ENCODE data around the gene URI1.
"Not testable (repeated sequence)": the region's sequence is repeated elsewhere in the genome, so short reads cannot be mapped to it uniquely, and the experiment has no call there.

URI1 gene

GRCh38 chr19:29942404-29943261 lies 594 bp downstream of the URI1 start:
- no peak for TF ChIP-seq CTCF (conservative IDR thresholded peaks at IDR 0.05; ENCODE audit: low read depth, low read length)
- H3K4me3 ChIP-seq (ENCODE audit: low read length): peak overlapping the region; percentile 87
- no peak for DNase-seq (ENCODE audit: low read depth)

GRCh38 chr19:29943615-29944014 lies 1.6 kb downstream of the URI1 start:
- peak overlapping the region; percentile 87 for H3K4me3 ChIP-seq (ENCODE audit: low read length)
- no peak for DNase-seq (ENCODE audit: low read depth)
- no peak for TF ChIP-seq CTCF (conservative IDR thresholded peaks at IDR 0.05; ENCODE audit: low read depth, low read length)

GRCh38 chr19:29944390-29945012 lies 2.5 kb downstream of the URI1 start:
- TF ChIP-seq CTCF (conservative IDR thresholded peaks at IDR 0.05; ENCODE audit: low read depth, low read length): no peak
- no peak for DNase-seq (ENCODE audit: low read depth)
- H3K4me3 ChIP-seq (ENCODE audit: low read length): no peak overlapping the region

- H3K4me3 ChIP-seq (ENCODE audit: low read length): no peak overlapping the region
- TF ChIP-seq CTCF (conservative IDR thresholded peaks at IDR 0.05; ENCODE audit: low read depth, low read length): no peak
- no peak for DNase-seq (ENCODE audit: low read depth)
Observed at GRCh38 chr19:29945017-29945416, 3.0 kb downstream of the URI1 start.

GRCh38 chr19:29945433-29945832 lies 3.4 kb downstream of the URI1 start:
- no peak overlapping the region for H3K4me3 ChIP-seq (ENCODE audit: low read length)
- TF ChIP-seq CTCF (conservative IDR thresholded peaks at IDR 0.05; ENCODE audit: low read depth, low read length): no peak
- no peak for DNase-seq (ENCODE audit: low read depth)

GRCh38 chr19:29946645-29947044 lies 4.6 kb downstream of the URI1 start:
- TF ChIP-seq CTCF (conservative IDR thresholded peaks at IDR 0.05; ENCODE audit: low read depth, low read length): no peak
- DNase-seq (ENCODE audit: low read depth): no peak
- no peak overlapping the region for H3K4me3 ChIP-seq (ENCODE audit: low read length)

- no peak overlapping the region for H3K4me3 ChIP-seq (ENCODE audit: low read length)
- TF ChIP-seq CTCF (conservative IDR thresholded peaks at IDR 0.05; ENCODE audit: low read depth, low read length): no peak
- no peak for DNase-seq (ENCODE audit: low read depth)
Observed at GRCh38 chr19:29947871-29948270, 5.8 kb downstream of the URI1 start.

GRCh38 chr19:29948759-29949470 lies 6.9 kb downstream of the URI1 start:
- DNase-seq (ENCODE audit: low read depth); H3K4me3 ChIP-seq (ENCODE audit: low read length): not testable (repeated sequence)

Data from retinal pigment epithelial cell (primary cell).